Measurements from ENCODE around the gene NFKBIZ.

NFKBIZ gene

GRCh38 chr3:101848754-101849713 lies at the start of gene NFKBIZ:
TSS of gene NFKBIZ (plus strand) at chr3:101849514. CDS start at chr3:101849629, 115 bp downstream.
- peak; percentile 51 to 72 for DNase-seq

GRCh38 chr3:101801174-101801573 lies 48.1 kb upstream of the NFKBIZ start:
- no peak for DNase-seq

- no peak for DNase-seq
Observed at GRCh38 chr3:101802179-101802578, 47.1 kb upstream of the NFKBIZ start.

DNA sequence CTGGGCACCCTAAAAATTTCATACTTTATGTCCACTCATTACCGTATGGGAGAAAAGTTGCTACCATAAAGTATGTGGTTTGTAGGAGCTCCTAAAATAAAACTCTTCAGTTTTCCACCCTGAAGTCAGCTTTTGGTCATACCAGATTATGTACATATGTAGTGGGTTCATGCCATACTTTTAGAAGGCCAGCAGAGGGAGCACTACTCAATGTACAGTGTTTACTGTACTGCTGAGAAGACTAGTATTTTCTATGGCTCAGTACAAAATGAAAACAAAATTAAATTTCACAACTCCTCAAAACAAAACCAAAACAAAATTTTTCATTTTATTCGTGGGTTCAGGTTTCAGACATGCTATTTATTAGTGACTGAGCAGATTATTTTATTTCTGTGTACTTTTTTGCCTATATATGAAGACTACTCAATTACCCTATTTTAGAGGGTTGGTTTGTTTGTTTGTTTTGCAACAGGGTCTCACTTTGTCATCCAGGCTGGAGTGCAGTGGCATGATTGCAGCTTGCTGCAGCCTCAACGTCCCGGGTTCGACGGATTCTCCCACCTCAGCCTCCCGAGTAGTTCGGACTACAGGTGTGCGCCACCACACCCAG lies 46.0 kb upstream of the NFKBIZ start:
- peak; percentile 55 to 72 for DNase-seq

GRCh38 chr3:101803939-101804338 lies 45.4 kb upstream of the NFKBIZ start:
- no peak for DNase-seq

DNA sequence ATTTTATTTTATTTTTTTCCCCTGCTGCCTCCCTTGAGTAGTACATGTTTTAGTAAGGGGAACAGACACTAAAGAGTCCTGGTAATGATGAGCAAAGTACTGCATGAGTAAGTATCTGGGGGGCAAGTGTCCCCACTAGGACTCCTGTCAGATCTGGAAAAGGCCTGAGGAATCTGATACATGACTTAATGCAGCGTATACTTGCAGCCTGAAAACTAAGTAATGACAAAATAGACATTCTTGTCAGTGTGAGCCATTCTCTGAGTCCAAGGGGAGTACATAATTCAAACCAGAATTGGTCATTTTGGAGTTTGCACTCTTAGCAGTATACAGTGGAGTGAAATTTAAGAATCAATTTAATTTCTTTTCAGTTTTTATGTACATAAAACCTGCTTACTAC lies 42.8 kb upstream of the NFKBIZ start:
- DNase-seq = no peak

GRCh38 chr3:101807888-101808287 lies 41.4 kb upstream of the NFKBIZ start:
- no peak for DNase-seq

- peak in 1 of 2 experiments; percentile 51 for DNase-seq
Observed at GRCh38 chr3:101809178-101810021, 39.9 kb upstream of the NFKBIZ start.

GRCh38 chr3:101810022-101810418 lies 39.3 kb upstream of the NFKBIZ start:
- DNase-seq = peak in 1 of 2 experiments; percentile 41

DNA sequence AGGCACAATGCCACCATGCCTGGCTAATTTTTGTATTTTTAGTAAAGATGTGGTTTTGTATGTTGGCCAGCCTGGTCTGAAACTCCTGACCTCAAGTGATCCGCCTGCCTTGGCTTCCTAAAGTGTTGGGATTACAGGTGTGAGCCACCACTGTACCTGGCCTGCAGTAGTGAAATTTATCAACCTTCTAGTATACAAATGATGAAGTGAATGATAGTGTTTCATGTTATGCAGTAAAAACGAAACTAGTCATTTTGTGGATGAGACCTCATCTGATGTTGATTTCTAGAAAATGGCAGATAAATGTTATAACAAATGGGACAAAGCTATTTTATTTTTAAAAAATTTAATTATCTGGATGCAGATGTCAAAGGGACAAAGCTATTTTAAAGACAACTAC lies 37.4 kb upstream of the NFKBIZ start:
- DNase-seq = no peak

GRCh38 chr3:101812895-101813294 lies 36.4 kb upstream of the NFKBIZ start:
- no peak for DNase-seq

DNA sequence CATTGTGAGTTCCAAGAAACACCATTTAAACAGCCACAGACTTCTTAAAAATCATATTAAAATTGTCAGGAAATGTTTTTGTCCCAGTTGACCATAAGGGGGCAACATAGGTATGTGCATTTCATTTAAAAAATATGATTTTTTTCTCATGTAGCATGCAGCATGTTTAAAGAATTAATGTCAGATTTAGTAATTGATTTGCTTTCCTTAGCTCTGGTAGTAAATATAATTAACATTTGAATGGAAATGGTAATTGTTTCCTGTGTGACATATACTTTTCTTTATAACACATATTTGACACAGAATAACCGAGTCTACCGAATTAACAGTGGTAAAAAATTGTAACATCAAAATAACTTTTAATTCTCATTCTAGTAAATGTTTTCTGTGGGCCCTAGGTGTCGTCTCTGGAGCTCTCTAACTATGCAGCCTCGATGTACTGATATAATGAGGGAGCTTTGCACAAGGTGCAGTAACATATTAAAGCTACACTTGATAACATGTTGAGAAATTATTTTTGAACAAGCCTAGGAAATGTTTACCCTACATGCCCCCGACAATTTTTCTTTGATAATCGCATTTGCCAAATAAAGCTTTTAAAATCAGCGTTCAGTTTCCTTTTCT lies 35.4 kb upstream of the NFKBIZ start:
- peak in 1 of 2 experiments; percentile 45 for DNase-seq

- no peak for DNase-seq
Observed at GRCh38 chr3:101814835-101815234, 34.5 kb upstream of the NFKBIZ start.

GRCh38 chr3:101816215-101817149 lies 32.8 kb upstream of the NFKBIZ start:
- no peak for DNase-seq

DNA sequence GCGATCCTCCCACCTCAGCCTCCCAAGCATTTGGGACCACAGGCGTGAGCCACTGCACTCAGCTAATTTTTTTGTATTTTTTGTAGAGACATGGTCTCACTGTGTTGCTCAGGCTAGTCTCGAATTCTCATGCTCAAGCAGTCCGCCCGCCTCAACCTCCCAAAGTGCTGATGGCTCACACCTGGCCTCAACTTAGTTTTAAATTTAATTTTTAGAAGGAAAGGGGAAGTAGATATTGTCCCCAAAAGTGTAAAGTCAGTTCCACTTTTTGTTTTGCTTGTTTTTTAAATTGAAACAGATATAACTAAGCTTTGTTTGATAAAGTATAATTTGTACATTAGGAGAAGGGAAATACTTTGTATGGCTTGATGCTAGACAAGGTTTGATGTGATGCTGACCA lies 31.3 kb upstream of the NFKBIZ start:
- DNase-seq = no peak

GRCh38 chr3:101819649-101820206 lies 29.6 kb upstream of the NFKBIZ start:
- DNase-seq = no peak

- DNase-seq = no peak
Observed at GRCh38 chr3:101821503-101821902, 27.8 kb upstream of the NFKBIZ start.

DNA sequence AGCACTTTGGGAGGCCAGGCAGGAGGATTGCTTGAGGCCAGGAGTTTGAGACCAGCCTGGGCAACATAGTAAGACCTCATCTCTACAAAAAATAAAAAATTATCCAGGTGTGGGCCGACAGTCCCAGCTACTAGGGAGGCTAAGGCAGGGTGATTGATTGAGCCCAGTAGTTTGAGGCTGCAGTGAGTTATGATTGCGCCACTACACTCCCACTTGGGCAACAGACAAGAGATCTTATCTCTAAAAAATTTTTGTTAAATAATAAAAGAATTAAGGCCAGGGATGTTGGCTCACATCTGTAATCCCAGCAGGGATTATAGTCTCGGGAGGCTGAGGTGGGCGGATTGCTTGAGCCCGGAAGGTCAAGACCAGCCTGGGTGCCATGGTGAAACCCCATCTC lies 25.8 kb upstream of the NFKBIZ start:
- no peak for DNase-seq

GRCh38 chr3:101824702-101825101 lies 24.6 kb upstream of the NFKBIZ start:
- DNase-seq = no peak

DNA sequence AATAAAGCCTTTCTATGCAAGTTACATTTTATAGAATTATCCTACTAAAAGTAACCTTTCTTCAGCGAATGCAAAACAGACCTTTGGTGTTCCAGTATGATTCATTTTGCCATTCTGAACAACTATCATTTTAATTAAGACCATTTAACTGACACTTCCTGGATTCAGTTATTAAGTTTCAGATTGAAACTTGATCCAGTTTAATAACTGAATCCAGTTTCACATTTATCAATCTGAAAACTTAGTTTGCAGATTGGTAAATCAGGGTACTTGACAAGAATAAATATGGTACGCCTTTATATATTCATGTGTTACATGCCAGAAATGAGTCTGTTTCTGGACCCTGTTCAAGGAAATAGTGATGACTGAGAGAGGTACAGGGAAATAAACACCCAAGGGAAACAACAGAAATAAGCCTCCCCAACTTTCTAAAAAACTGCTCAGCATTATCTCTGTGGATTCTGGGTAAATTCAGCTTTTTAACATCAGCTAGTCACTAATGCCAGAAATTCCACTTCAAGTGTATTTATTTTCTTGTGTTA lies 23.3 kb upstream of the NFKBIZ start:
- no peak for DNase-seq

All from NCI-H524 (cell line).